Brain microvascular endothelial cell (primary cell): ENCODE results near the gene SLC17A3.

Source experiments
- DNase-seq: peaks from one replicate; pipeline ENCODE4 v3.0.0-alpha.2; 2020
- H3K27ac ChIP-seq: fragments of 250-450 bp; sonication (Bioruptor Pico); 2 replicates; pipeline ENCODE4 v1.5.1; 2020; ENCODE audit warnings: mild to moderate bottlenecking, moderate library complexity
- H3K27me3 ChIP-seq: fragments of 250-450 bp; sonication (Bioruptor Pico); replicated peaks from 2 replicates; pipeline ENCODE4 v1.5.1; 2020; ENCODE audit warnings: mild to moderate bottlenecking
- H3K36me3 ChIP-seq: fragments of 250-450 bp; sonication (Bioruptor Pico); replicated peaks from 2 replicates; pipeline ENCODE4 v1.5.1; 2020; ENCODE audit warnings: mild to moderate bottlenecking
- H3K4me3 ChIP-seq: 2 replicates; pipeline ENCODE4 v1.5.1; 2011; ENCODE audit warnings: low read depth, mild to moderate bottlenecking, control low read depth, low read length, moderate library complexity
- in situ Hi-C: cut with HindIII; loops from 2 replicates; pipeline ENCODE4 v1.10.0; 2017; ENCODE audit warnings: low sequenced_read_pairs, low pct_ligation_motif_present
- TF ChIP-seq, protein P1 (sequence below): IDR thresholded peaks from 2 replicates; pipeline ENCODE4 v1.5.1; 2011; ENCODE audit warnings: low read depth, mild to moderate bottlenecking, moderate library complexity, low read length, control low read depth, inconsistent platforms; ENCODE audit errors: missing control alignments

The SLC17A3 gene

DNA sequence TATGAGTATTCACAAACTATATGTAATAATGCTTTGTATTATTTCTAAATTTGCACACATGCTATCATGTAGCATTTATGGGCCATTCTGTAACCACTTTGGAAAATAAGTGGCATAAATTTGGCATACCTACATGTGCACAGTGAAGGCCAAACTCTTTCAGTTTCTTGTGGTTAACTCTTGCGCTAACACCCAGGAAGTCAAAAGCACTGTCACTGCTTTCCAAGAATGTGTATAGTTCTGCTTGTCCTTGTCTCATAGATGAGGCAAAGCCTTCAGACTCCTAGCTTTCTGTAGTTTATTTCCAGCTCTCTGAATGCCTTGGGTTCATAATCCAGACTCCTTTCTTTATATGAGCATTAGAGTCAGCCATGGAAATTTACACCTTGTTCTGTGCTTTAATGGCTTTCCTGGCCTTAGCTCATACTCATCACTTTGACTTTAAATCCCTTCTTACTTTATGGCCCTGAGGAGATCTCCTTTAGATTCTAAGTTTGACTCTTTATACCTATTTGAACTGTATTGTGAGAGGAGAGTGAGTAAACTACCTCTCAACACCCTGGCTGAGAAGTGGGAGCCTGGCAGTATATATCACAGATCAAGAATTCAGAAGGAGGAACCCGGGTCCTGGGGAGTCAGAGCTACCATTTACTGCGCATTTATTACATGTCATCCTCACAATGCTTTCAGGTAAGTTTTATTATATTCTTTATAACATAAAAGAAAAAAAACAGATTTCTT lies 949 bp upstream of the SLC17A3 start:
- no peak overlapping the region for H3K27ac ChIP-seq
- no peaks in the 10 kb centered on the region for H3K27me3 ChIP-seq
- in situ Hi-C loops = no loop called here
- H3K36me3 ChIP-seq = no peaks in the 10 kb centered on the region
- no peak overlapping the region for H3K4me3 ChIP-seq
- no peak for DNase-seq
- TF ChIP-seq, protein P1, sequence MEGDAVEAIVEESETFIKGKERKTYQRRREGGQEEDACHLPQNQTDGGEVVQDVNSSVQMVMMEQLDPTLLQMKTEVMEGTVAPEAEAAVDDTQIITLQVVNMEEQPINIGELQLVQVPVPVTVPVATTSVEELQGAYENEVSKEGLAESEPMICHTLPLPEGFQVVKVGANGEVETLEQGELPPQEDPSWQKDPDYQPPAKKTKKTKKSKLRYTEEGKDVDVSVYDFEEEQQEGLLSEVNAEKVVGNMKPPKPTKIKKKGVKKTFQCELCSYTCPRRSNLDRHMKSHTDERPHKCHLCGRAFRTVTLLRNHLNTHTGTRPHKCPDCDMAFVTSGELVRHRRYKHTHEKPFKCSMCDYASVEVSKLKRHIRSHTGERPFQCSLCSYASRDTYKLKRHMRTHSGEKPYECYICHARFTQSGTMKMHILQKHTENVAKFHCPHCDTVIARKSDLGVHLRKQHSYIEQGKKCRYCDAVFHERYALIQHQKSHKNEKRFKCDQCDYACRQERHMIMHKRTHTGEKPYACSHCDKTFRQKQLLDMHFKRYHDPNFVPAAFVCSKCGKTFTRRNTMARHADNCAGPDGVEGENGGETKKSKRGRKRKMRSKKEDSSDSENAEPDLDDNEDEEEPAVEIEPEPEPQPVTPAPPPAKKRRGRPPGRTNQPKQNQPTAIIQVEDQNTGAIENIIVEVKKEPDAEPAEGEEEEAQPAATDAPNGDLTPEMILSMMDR = no peak

DNA sequence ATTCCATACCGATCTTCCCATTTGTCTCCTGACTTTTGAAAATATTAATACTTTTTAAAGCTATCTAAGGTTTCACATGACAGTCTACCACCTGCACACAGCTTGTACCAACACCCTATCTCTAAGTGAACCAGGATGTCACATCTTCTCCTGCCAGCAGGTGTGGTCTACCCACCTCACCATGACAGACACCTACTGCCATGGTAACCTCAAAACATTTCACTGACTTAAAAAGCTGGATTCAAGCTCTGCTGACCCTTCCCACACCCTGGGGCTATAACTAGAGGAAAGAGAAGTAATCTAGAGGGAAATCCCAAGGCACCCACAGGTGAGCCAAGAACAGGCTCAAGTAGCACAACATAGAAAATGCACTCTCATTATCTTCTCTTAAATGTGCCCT lies 1.2 kb downstream of the SLC17A3 start:
- H3K36me3 ChIP-seq = no peaks in the 10 kb centered on the region
- no peak overlapping the region for H3K4me3 ChIP-seq
- no peak for DNase-seq
- no peaks in the 10 kb centered on the region for H3K27me3 ChIP-seq
- TF ChIP-seq, protein P1 = no peak
- no peak overlapping the region for H3K27ac ChIP-seq
- in situ Hi-C loops = no loop called here

DNA sequence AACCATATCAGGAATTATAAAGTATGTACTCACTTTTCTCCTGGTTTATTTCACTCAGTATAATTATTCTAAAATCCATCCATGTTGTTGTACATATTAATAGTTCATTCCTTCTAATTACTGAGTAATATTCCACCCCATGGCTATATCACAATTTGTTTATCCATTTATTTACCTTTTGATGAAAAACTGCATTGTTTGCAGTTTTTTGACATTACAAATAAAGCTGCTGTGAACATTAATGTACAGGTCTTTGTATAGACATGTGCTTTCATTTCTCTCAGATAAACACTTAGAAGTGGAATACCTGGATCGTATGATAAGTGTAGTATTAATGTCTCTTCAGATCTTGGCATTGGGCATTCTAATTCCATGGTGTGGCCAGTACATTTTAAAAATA lies 4.2 kb downstream of the SLC17A3 start:
- Histone ChIP-seq H3K27me3 (no peaks in the 10 kb centered on the region), H3K4me3 (no peak overlapping the region), H3K27ac (no peak overlapping the region), H3K36me3 (no peaks in the 10 kb centered on the region)
- in situ Hi-C loops = no loop called here
- DNase-seq = no peak
- TF ChIP-seq, protein P1 = no peak

DNA sequence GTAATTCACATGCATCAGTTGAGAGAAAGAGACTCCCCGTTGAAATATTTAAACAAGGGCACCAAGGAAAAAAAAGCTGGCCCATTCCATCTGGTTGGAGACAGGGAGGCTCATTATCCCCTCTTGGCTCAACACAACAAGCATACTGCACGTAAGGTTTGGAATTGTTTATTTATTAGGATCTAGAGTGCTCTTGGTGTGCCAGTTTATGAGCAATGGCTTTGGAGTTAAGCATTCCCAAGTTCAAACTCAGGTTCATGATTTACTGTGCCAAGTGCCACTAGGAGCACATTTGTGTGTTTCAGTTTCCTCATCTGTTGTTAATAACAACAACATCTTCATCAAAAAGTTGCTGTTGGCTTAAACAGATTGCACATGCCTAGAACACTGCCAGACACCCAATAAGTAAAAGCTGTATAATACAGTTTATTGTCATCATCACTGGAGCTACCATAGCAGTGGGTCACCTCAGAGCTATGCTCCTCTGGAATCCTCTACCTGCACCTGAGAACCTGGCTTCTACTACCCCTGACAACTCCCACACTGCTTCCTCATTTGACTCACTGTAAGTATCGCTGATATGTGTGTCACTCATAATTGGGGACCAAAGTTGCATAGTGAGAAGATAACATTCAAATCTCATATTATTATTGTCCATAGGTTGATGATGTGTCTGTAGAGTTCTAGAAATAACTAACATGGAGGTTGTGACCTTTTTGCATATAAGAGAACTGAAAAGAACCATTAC lies 5.4 kb downstream of the SLC17A3 start:
- no peak overlapping the region for H3K27ac ChIP-seq
- in situ Hi-C loops = no loop called here
- no peak for DNase-seq
- H3K4me3 ChIP-seq = no peak overlapping the region
- no peaks in the 10 kb centered on the region for H3K27me3 ChIP-seq
- TF ChIP-seq, protein P1 = no peak
- no peaks in the 10 kb centered on the region for H3K36me3 ChIP-seq

DNA sequence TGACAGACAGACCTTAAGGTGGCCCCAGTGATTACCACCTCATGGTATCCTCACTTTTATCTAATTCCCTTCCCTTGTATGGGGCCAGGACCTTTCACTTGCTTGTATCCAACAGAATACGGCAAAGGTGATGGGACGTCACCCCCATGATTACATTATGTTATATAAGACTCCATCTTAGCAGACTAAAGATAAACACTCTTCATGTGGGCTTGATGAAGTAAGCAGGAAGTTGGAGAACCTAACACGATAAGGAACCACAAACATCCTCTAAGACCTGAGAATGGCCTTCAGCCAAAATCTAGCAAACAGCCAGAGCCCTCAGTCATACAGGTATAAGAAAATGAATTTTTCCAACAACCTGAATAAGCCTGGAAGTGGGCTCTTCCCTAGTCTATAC lies 8.0 kb downstream of the SLC17A3 start:
- Histone ChIP-seq H3K27ac (no peak overlapping the region), H3K36me3 (no peaks in the 10 kb centered on the region), H3K27me3 (no peaks in the 10 kb centered on the region), H3K4me3 (no peak overlapping the region)
- TF ChIP-seq, protein P1 = no peak
- in situ Hi-C loops = no loop called here
- no peak for DNase-seq
